GM19397 (cell line): ENCODE data around the gene CERS1.

Experiments
- ATAC-seq: cut with Tn5 transposase; IDR thresholded peaks from one replicate; pipeline ENCODE4 v1.9.1; 2021; ENCODE audit warnings: mild to moderate bottlenecking, moderate library complexity; ENCODE audit not compliant: unreplicated experiment

CERS1 gene

DNA sequence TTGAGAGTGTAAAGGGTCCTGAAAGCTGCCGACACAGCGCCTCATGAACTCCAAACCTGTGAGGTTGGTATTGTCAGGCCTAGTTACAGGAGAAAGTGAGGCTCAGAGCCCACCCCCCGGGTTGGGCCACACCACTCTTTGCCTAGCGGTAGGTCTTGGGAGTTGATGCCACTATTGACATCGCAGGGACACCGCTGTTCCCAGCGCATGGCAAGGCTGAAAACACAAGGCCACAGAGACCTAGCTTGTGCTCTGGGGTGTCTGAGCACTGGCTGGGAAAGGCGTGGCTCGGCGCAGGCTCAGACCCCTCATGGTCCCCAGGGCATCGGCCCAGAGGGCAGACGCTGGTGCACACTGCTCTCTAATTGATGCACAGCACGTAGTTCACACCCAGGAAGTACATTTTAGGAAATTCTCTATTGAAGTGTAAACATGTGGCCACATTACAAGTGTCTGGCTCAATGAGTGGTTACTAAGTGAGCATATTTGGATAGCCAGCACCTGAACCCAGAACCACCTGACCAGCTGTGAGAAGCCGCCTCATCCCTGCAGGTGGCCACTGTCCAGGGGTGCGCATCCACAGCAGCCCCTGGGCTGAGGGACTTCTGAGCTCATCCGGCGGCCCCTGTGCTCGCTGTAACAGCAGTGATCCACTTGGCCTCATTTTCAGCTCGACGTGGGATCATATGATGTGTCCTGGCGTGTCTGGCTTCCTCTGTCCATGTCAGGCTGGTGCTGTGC, 36.9 kb downstream of the CERS1 start:
- ATAC-seq: no peak

DNA sequence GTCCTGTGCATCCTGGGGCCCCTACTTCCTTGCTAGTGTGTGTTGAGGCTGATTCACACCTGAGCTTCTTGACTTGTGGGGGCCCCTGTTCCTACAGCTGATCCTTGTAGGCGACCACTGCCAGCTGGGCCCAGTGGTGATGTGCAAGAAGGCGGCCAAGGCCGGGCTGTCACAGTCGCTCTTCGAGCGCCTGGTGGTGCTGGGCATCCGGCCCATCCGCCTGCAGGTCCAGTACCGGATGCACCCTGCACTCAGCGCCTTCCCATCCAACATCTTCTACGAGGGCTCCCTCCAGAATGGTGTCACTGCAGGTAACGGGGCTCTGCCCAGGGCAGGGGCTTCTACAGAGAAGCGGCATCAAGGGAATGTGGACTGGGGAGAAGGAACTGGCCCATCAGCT, 38.7 kb downstream of the CERS1 start:
- no peak for ATAC-seq

- no peak for ATAC-seq
These were observed 39.4 kb downstream of the CERS1 start for GRCh38 chr19:18856385-18857126.

DNA sequence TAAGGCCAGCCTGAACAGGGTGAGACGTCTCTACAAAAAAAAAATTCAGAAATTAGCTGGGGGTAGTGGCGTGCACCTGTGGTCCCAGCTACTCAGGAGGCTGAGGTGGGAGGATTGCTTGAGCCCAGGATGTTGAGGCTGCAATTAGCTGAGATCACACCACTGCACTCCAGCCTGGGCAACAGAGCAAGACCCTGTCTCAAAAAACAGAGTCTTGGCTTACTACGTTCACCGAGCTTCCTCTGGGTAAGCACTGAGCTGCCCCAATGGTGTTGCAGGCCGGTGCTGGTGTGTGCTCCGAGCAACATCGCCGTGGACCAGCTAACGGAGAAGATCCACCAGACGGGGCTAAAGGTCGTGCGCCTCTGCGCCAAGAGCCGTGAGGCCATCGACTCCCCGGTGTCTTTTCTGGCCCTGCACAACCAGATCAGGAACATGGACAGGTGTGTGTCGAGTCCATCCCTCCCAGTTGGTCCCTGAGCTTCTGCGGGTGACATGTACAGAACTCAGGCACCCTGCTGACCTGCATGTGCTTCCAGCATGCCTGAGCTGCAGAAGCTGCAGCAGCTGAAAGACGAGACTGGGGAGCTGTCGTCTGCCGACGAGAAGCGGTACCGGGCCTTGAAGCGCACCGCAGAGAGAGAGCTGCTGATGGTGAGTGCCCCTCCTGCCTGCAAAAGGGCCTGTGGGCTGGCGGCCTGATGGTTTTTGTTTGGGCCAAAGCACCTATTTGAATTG, 40.1 kb downstream of the CERS1 start:
- ATAC-seq: no peak

DNA sequence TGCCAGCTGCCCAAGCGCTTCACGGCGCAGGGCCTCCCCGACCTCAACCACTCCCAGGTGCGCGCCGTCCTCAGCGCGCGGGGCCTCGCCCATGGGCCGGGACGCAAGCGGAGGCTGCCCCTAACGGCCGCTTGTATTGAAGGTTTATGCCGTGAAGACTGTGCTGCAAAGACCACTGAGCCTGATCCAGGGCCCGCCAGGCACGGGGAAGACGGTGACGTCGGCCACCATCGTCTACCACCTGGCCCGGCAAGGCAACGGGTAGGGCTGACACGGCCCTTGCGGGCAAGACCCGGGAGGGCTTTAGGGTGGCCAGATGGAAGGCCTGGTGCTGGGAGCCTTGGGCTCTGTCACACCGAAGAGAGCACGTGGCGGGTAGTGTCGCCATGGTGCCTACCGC, 41.0 kb downstream of the CERS1 start:
- ATAC-seq: no peak

GRCh38 chr19:18853755-18854427, 42.1 kb downstream of the CERS1 start:
- no peak for ATAC-seq

DNA sequence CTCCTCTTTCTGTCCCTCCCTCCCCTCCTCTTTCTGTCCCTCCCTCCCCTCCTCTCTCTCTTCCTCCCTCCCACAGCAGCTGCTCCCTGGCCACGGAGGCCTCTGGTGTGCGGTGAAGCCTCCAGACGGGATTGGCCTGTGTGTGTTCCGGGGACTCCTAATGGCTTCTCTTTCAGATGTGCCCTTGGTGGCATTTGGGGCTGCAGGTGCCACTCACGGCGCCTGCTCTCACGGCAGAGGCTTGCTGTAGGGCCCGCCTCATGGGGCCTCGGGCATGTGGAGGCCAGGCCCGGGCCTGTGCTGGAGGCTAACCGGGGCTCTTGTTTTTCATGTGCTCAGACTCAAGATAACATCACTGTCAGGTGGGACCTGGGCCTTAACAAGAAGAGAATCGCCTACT, 43.3 kb downstream of the CERS1 start:
- no peak for ATAC-seq

- ATAC-seq: no peak
These were observed 44.2 kb downstream of the CERS1 start for GRCh38 chr19:18851673-18852325.

DNA sequence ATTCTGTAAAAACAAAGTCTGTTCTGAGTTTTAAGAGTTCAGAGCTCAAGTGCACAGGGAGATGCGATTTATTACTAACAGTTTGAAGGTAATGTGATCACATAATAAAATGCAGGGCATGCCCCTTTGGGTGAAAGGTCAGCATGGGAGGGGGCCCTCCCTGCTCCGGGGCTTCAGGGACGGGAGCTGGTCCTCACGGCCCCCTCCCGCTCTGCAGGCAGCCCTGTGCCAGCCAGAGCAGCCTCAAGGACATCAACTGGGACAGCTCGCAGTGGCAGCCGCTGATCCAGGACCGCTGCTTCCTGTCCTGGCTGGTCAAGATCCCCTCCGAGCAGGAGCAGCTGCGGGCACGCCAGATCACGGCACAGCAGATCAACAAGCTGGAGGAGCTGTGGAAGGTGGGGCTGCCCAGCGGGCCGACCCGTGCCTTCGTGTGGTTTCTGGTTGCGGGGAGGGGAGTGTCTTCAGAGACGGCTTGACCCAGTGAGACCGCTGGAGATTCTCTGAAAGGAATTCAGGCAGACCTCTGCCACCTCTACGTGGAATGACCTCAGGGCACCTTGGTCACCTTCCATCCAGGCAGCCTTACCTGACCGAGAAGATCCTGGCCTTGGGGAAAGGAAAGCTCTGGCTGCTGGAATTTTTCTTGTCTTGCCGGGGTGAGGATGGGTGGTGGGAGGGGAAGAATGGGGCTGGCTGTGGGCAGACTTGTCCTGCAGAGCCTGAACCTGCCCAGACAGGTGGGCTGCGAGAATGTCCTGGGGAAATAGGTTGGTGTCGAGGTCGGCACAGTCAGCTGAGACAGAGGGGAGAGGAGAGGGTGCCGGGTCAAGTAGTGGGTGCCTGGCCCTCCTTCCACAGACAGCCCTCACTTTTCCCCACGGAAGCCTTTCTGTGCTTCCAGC, 45.2 kb downstream of the CERS1 start:
- ATAC-seq: no peak

DNA sequence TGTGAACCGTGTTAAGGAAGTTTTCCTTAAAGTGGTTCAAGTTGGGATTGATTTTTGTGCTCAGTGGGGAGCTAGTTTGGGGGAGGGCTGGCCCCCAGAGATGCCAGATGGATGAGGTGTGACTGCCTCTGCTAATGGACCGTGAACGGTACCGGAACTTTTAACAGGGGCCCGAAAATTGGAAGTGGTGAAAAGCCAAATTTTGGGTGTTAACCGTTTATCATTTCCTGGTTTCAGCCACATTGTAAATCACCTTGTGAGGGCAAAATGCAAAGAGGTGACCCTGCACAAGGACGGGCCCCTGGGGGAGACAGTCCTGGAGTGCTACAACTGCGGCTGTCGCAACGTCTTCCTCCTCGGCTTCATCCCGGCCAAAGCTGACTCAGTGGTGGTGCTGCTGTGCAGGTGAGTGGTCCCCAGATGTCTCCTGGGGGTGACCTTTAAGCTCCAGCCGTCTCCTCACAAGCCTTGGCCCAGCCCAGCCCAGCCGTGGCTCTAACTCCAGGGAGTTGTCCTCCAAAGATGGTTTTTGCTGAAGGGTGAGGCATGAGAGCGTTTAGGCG, 46.0 kb downstream of the CERS1 start:
- ATAC-seq: no peak

DNA sequence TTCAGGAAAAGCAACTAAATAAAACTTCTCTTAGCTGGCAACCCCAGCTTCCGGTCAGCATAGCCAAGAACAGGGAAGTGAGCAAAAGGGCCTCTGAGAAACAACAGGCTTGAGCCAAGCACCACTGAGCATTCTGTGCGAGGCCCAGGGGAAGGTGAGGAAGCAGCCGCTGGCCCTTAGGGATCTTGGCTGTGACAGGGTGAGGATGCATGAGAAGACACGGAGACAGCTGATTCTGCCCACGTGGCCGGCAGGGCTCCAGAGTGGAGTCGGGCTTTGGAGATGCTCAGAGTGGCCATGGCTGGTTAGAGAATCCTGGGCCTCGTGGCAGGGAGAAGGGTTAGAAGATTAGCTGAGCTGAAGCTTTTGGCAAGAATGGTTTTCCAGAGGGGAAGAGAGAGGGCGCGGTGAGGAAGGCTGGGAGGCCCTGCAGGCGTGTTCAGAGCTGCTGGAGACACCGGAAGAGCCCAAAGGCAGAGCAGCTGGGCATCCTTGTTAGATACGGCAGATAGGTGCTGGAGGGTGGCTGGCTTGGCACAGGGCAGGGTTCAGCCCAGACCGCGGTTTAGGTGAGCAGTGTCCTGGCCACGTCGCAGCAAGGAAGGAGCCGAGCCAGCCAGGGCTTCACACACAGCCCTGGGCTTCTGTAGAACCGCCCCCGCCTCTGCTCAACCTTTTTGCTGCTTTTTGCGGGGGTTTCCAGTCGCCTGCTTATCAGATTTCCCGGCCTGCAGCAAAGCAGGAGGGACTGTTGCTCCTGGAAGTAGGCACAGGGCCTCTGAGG, 46.9 kb downstream of the CERS1 start:
- no peak for ATAC-seq

DNA sequence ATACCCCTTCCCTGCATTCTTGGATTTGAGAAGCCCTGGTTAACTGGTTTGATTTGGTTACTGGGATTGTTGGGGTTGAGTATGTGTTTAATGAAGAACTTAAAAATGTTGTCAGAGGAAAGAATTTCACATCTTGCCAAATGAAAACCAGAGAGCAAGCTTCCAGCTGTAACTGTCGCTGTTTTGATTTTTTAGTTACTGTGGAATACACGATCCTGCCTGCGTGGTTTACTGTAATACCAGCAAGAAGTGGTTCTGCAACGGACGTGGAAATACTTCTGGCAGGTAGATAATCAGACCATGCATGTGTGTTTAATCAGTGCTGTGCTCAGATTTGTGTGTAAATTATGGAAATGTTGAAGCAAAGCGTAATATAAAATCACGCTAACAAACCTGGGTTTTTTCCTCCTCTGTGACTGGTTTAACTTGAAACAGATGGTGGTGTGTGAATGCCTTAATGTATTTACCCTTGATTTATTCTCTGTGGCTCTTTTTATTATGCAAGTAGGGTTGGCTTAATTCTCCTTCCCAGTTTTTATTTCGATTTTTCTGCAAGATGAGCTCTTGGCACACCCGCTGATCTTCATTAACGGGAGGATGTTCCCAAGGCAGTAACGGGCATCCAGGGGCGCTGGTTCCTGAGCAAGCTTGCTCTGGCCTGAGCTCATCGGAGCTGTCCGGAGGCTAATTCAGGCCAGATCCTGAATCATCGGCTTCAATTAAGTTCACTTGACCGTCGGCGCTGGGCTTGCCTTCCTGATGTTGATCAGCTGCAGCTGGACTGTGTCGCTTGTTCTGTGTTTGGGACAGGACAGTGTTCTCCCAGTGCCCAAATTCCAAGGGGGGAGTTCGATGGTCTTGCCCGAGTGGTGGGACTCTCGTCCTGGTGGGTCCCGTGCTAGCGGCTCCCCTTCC, 48.2 kb downstream of the CERS1 start:
- no peak for ATAC-seq

GRCh38 chr19:18846862-18847548, 49.0 kb downstream of the CERS1 start:
- ATAC-seq: no peak

DNA sequence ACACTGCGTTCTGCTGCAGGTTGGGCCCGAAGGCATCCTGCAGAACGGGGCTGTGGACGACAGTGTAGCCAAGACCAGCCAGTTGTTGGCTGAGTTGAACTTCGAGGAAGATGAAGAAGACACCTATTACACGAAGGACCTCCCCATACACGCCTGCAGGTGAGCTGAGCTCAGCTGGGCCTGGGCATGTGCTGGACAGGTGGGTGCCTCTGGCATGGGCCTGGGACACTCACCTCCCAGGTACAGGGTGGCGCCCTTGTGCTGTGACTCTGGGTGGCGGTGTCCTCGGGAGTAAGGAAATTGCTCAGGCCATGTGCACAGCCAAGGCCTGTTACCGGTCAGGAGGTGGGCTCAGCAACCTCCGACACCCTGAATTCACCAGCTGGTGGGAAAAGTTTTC, 50.0 kb downstream of the CERS1 start:
- ATAC-seq: no peak

DNA sequence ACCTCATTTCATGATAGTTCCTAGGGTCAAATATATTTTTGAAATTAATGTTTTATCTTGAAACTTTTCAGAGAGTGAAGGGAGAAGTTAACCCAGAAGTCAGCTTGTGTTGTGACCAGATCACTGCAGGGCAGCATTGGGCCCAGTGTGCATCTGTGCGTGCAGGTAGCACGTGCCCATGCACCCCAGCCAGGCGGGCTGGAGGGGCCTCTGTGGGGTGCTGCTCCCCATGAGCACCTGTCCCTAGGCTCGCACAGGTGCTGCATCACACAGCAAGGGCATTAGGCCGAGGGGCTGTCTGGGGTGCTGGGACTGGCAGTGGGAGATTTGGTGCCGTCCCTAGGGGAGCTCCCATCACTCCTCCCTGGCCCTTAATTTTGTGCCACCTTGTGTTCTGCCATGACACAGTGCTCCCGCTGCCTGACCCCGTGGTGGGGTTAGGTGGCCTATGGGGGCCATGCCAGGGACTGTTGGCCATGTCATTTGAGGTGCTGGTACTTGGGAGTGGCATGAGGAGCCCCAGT, 51.1 kb downstream of the CERS1 start:
- ATAC-seq: no peak

DNA sequence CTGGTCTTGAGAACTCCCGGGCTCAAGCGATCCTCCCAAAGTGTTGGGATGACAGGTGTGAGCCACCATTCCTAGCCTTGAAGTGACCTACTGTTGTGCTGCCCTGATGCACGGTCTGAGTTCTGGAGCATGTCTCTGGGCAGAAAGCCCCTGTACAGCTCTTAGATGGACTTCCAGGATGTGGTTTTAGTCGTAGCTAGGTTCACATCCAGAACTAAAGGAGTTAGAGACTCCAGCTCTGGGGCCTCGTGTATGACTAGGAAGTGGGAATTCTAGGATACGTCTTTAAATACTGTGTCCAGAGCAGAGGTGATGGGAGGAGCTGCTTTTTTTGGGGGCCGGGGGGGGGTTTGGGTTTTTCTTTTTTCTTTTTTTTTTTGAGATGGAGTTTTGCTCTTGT, 52.0 kb downstream of the CERS1 start:
- no peak for ATAC-seq

- ATAC-seq: no peak
These were observed 53.8 kb downstream of the CERS1 start for GRCh38 chr19:18842166-18842565.
